KMS-11 (cell line): ENCODE measurements around the gene KIF5C.
A peak's percentile ranks its signal among the peaks of the same experiment; 100 is the strongest.

Experiments used
- H2AFZ ChIP-seq: fragments of 200-600 bp; sonication (generic); 2 replicates; pipeline ENCODE4 v1.6.1; 2016; ENCODE audit warnings: antibody characterized with exemption, mixed run types, low read depth
- H3K27ac ChIP-seq: fragments of 200-600 bp; sonication (generic); 2 replicates; pipeline ENCODE4 v1.6.1; 2016; ENCODE audit warnings: mild to moderate bottlenecking, mixed run types
- H3K27me3 ChIP-seq: fragments of 200-600 bp; sonication (generic); 2 replicates; pipeline ENCODE4 v1.6.1; 2017; ENCODE audit warnings: mild to moderate bottlenecking, low read depth, mixed run types, moderate library complexity; ENCODE audit not compliant: insufficient read depth
- H3K36me3 ChIP-seq: fragments of 200-600 bp; sonication (generic); 2 replicates; pipeline ENCODE4 v1.6.1; 2017; ENCODE audit warnings: mild to moderate bottlenecking, mixed run types; ENCODE audit not compliant: insufficient read depth
- H3K4me1 ChIP-seq: fragments of 200-600 bp; sonication (generic); 2 replicates; pipeline ENCODE4 v1.6.1; 2016; ENCODE audit warnings: mild to moderate bottlenecking, low read depth, mixed run types; ENCODE audit not compliant: poor library complexity, severe bottlenecking
- H3K4me2 ChIP-seq: fragments of 200-600 bp; sonication (generic); 2 replicates; pipeline ENCODE4 v1.7.0; 2016; ENCODE audit warnings: mild to moderate bottlenecking, mixed run types
- H3K4me3 ChIP-seq: fragments of 200-600 bp; sonication (generic); IDR thresholded peaks from 2 replicates; pipeline ENCODE4 v1.6.1; 2017; ENCODE audit warnings: low read depth, low read length, mixed read lengths; ENCODE audit not compliant: insufficient read depth
- H3K79me2 ChIP-seq: fragments of 200-600 bp; sonication (generic); 2 replicates; pipeline ENCODE4 v1.6.1; 2016; ENCODE audit warnings: low read depth, mixed run types; ENCODE audit not compliant: insufficient read depth
- H3K9ac ChIP-seq: fragments of 200-600 bp; sonication (generic); 2 replicates; pipeline ENCODE4 v1.6.1; 2016; ENCODE audit warnings: mild to moderate bottlenecking, mixed run types
- H4K20me1 ChIP-seq: fragments of 200-600 bp; sonication (generic); 2 replicates; pipeline ENCODE4 v1.6.1; 2016; ENCODE audit warnings: mild to moderate bottlenecking, mixed run types; ENCODE audit not compliant: insufficient read depth
- CTCF ChIP-seq: fragments of 200-600 bp; sonication (generic); conservative IDR thresholded peaks from 2 replicates; pipeline ENCODE4 v1.6.1; 2017; ENCODE audit warnings: low read depth, mild to moderate bottlenecking, antibody characterized with exemption, low read length, moderate library complexity, mixed read lengths

KIF5C gene

DNA sequence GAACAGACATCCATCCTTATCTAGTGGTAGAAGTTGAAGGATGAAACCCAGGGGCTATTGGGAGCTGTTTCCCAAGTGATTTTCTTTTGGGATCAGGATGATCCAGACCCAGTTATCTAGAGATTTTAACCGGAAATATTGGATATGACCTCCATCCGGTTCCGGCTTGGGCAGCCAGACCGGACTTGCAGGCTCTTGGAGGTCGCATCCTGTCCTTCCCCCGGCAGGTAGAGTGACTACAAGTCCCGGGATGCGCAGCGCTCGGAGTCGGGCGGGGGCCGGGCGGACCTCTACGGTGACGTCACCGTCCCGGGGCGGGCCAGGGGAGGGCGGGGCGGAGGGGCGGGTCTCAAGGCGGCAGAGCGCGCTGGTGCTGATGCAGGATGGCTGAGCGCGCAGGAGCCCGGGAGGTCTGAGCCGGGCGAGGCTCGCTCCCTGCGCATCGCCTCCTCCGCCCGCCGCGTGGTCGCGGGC lies at the start of gene KIF5C:
Gene KIF5C (plus strand): TSS at position 360 of the 474 bp plus-strand sequence. CDS start 391 bp downstream, outside the sequence.
- H3K4me1 ChIP-seq = no peaks in the 10 kb centered on the region
- peak within 1 kb of the TSS; percentile 100 for H2AFZ ChIP-seq
- no peaks in the 10 kb centered on the region for H3K27me3 ChIP-seq
- no peaks in the 10 kb centered on the region for H3K79me2 ChIP-seq
- no peak within 1 kb of the TSS for H3K9ac ChIP-seq
- H3K27ac ChIP-seq = no peak within 1 kb of the TSS
- H4K20me1 ChIP-seq = no peaks in the 10 kb centered on the region
- no peaks in the 10 kb centered on the region for H3K36me3 ChIP-seq
- no peak for TF ChIP-seq CTCF
- peak within 1 kb of the TSS; percentile 84 for H3K4me2 ChIP-seq
- peak within 1 kb of the TSS; percentile 46 for H3K4me3 ChIP-seq

- Histone ChIP-seq H3K9ac (no peak overlapping the region), H2AFZ (no peak overlapping the region), H3K27me3 (no peaks in the 10 kb centered on the region), H3K79me2 (no peaks in the 10 kb centered on the region), H4K20me1 (no peaks in the 10 kb centered on the region), H3K4me3 (no peak overlapping the region), H3K36me3 (no peaks in the 10 kb centered on the region), H3K4me1 (no peaks in the 10 kb centered on the region), H3K27ac (no peak overlapping the region), H3K4me2 (no peak overlapping the region)
- TF ChIP-seq CTCF = no peak
Measured at GRCh38 chr2:148826791-148827190, 48.2 kb upstream of the KIF5C start.

DNA sequence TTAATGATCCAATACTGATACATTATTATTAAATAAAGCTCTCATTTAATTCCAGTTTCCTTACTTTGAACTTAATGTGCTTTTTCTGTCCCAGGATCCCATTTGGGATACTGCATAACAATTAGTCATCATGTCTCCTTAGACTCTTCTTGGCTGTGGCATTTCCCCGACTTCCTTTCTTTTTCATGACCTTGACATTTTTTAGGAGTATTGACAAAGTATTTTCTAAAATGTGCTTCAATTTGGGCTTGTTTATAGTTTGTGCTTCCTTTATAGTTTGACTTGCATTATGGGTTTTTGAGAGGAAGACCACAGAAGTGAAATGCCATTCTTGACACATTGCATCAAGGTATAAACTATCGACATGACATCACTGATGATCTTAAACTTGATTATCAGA lies 46.1 kb upstream of the KIF5C start:
- no peak for TF ChIP-seq CTCF
- no peaks in the 10 kb centered on the region for H3K27me3 ChIP-seq

DNA sequence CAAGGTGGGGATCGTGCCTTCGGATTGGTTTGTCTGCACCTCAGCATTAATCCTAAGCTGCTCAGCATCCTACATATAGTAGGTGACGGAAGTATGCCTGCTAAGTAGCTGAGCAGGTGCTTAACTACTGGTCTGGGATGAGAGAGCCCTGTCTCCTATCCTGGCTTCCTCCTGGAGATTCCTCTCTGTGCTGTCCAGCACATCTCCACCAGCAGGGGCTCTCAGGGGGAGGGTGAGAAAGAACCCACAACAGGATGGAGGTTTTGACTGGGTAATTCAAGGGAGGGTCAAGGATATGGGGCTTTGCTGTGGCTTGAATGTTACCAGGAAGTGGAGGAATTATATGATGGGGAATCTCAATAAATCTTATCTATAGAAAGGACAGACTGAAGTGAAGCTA lies 45.4 kb upstream of the KIF5C start:
- no peaks in the 10 kb centered on the region for H3K27me3 ChIP-seq
- no peaks in the 10 kb centered on the region for H3K36me3 ChIP-seq
- H4K20me1 ChIP-seq = no peaks in the 10 kb centered on the region
- no peaks in the 10 kb centered on the region for H3K4me1 ChIP-seq
- H3K79me2 ChIP-seq = no peaks in the 10 kb centered on the region
- H2AFZ ChIP-seq = no peak overlapping the region
- H3K4me2 ChIP-seq = no peak overlapping the region
- H3K27ac ChIP-seq = no peak overlapping the region
- no peak overlapping the region for H3K9ac ChIP-seq
- TF ChIP-seq CTCF = no peak
- no peak overlapping the region for H3K4me3 ChIP-seq

More for the DNA sequence above, 46.1 kb upstream of the KIF5C start:
- H2AFZ ChIP-seq = no peak overlapping the region
- H3K4me2 ChIP-seq = no peak overlapping the region
- no peak overlapping the region for H3K4me3 ChIP-seq
- no peaks in the 10 kb centered on the region for H4K20me1 ChIP-seq
- no peak overlapping the region for H3K27ac ChIP-seq
- H3K79me2 ChIP-seq = no peaks in the 10 kb centered on the region
- no peaks in the 10 kb centered on the region for H3K36me3 ChIP-seq
- no peak overlapping the region for H3K9ac ChIP-seq
- H3K4me1 ChIP-seq = no peaks in the 10 kb centered on the region
